Measurements from ENCODE around the gene HIF3A.
"Not testable (repeated sequence)": the region's sequence is repeated elsewhere in the genome, so short reads cannot be mapped to it uniquely, and the experiment has no call there.

Gene HIF3A

DNA sequence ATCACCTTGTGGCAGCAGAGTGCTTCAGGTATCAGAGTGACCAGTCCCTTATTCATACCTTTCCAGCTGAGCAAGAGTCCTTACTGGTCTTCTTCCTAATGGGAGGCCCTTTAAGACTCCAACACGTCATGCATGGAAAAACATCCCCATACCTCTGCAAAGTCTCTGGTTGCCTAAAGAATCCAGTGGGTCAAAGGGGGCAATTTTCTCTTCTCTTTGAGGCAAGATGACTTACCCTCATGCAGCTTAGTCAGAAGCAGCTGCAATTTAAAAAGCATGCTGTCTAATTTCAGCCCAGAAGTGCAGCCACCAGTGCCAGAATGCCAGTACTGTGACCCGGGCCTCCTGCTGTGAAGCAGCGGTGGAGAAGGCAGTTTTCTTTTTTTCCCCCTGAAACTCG, 68.7 kb downstream of the HIF3A start:
- no peak for DNase-seq

DNA sequence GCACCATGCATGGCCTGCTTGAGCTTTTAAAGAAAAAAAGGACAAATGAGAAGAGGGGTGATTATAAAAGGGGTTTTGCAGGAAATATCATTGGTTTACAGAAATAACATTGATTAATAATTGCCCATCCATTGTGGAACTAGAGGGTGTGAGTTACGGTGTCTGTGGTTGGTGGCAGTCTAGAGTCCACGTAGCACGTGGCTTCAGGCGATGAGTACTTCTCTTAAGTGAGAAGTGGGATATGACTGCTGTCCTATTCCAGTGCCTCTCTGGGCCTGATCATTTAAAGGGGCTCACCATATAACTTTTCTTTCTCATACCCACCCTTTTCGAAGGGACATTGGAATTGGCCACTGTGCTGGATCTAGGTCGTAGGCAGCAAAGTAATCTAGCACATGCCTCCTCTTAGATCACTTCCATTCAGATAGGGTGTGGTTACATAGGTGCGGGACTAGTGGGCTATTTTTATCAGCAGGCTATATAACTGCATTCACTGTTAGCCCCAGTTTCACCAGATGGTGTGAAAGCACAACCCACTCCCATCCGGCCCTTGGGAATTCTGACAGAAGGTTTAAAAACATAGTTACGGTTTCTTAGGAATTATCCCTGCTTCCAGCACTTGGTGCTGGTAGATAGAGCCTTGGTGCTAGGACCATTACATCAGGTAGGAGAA, 69.9 kb downstream of the HIF3A start:
- DNase-seq = no peak

DNA sequence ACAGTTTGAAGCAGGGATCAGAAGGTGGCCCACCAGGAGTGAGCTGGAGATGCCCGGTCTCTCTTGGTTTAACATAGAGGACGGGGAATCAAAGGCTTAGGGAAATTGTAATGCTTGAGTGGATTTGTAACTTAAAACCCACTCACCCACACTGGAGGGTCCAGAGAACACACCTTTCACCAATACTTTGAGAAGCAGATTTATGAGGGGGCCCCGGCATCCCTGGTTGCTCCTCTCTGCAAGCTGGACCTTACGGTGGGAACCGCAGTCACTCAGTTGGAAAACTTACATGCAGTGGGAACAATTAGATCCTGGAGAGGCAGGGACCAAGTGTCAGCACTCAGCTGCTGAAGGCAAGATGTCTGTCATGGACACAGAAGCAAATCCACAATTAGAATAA, 70.6 kb downstream of the HIF3A start:
- DNase-seq = no peak

DNA sequence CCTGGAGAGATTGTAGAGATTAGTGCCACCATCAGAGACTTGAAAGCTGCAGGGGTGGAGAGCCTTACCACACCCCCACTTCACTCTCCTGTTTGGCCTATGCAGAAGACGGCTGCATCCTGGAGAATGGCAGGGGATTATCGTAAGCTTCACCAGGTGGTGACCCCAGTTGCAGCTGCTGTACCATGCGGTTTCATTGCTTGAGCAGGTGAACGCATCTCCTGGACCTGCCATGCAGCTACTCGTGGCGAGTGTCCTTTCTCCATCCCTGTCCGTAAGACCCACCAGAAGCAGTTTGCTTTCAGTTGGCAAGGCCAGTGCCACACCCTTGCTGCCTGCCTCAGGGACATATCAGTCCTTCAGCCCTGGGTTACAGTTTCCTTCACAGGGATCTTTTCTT, 71.3 kb downstream of the HIF3A start:
- no peak for DNase-seq

DNA sequence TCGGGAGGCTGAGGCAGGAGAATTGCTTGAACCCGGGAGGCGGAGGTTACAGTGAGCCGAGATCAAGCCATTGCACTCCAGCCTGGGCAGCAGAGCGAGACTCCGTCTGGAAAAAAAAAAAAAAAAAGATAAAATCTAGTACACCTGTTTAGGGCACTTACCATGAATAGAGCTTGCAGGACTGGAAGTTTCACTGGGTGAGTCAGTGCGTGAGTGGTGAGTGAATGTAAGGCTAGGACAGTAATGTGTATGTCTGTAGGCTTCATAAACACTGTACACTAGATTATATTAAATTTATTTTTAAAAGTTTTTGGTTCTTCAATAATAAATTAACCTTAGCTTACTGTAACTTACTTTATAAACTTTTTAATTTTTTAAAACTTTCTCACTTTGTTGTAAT, 73.0 kb downstream of the HIF3A start:
- no peak for DNase-seq

DNA sequence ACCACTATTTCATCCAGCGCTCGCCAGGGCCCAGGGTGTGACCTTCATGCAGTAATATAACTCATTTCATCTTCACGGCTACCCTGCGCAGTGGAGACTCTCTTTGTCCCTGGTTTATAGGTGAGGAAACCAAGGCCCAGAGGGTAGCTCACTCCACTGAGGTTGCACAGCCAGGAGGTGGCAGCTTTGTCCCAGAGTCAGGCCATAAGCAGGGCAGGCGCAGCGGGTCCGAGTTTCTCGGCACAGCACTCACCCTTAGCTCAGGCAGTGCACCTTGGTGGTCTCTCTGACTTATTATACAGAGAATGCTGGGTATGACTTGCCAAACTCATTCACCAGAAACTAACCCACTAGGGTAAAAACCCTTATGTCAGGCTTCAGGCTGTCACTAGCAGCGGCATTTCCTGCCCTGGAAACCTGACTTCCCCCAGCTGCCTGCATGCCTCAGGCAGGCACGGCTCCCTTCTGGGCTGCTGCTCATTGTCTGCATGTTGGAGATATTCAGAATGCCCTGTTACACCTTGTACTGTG, 74.6 kb downstream of the HIF3A start:
- no peak for DNase-seq

DNA sequence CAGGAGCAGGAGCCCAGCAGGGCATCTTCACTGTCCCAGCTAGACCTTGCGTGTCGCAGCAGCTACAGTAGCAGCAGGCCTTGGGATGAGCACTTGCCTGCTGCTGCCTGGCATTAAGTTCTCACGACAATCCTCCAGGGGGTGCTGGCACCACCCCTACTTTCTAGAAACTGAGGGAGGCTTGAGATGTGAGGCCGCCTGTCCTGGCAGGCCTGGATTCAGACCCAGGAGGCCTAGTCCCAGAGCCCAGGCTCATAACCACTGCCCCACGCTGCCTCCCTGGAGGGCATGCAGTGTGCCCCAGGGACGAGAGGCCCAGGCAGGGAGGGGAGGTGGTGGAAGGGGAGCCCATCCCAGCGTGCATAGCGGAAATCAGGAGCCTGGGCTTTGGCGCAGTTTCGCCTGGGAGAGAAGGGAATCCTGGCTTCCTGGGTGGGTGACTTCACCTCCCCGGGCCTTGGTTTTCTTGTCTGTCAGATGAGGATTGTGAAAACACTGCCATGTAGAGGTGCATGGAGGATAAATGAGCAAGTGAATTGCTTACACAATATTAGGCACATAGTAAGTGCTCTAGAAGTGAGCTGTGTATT, 76.2 kb downstream of the HIF3A start:
- DNase-seq = no peak

DNA sequence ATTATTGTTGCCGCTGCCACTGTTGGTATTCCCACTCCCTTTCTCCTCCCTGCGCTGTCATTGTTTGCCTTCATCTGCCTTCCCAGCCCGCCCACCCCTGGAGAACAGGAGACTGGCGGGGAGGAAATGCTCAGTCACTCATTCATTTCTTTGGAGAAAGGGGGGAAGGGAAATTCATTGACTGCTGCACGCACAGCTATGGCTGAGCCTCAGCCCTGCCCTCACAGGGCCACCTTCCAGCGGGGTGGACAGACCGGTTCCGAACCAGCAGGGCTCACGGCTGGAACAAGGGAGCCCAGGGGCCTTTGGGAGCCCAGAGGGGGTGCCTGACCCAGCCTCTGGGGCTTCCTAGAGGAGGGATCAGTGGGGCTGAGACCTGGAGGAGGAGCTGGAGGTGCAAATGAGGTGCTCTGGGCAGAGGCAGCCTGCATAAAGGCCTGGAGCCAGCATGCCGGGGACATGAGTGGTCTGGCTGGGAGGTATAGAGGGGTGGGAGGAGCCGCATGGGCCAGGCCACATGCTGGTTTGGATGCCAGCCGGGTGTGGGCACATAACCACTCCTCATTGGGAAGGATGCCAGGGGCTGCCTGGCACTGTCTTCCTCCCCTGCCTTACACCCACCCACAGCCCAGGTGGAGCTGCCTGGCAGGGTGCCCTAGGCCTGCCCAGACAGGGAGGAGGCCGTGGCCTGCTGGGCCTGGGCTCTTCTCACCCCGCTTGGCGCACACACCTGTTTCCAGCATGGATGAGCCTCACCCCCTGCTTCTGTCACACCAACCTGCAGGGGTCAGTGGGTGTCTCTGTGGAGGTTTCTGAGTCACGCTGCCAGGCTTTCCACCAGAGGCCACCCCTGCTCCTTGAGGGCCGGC, 76.9 kb downstream of the HIF3A start:
- DNase-seq = no peak

DNA sequence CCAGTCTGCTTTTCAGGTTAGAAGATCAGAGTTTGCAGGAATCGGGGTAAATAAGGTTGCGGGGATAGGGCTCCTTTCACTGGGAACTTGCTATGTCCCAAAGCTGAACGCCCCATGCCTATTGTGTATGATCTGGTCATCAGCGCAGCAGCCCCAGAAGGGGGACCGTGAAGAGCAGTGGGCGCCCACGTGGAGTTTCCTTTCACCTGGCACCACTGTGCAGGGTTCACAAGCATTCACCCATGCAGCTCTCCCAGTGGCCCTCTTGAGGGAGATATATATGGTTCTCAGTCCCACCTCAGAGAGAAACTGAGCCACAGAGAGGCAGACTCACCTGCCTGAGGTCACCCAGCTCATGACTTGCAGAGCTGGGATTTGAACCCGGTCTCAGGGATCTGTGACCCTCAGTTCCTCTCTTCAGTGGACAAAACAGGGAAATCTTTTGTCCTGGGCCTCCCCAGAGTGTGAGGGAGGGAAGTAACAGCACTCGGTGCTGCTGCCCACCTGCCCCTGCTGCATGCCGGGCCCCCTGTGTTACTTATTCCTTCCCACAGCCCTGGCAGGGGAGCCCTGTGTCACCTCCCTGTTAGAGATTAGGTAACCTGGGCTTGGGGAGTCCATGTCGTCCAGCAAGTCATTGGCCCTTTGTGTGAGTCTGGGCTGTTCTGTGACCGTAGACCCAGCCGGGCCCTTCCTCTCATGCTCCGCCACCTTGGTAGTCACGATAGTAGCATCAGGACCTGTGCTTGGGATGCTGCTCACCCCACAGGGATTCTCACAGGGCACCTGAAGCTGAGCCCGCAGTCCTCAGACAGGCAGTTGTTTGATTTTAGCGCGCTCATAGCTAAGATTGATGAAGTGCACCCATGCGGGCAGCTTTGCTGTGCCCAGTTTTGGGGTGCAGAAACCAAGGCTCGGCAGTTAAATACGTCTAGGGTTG, 78.0 kb downstream of the HIF3A start:
- DNase-seq = no peak

DNA sequence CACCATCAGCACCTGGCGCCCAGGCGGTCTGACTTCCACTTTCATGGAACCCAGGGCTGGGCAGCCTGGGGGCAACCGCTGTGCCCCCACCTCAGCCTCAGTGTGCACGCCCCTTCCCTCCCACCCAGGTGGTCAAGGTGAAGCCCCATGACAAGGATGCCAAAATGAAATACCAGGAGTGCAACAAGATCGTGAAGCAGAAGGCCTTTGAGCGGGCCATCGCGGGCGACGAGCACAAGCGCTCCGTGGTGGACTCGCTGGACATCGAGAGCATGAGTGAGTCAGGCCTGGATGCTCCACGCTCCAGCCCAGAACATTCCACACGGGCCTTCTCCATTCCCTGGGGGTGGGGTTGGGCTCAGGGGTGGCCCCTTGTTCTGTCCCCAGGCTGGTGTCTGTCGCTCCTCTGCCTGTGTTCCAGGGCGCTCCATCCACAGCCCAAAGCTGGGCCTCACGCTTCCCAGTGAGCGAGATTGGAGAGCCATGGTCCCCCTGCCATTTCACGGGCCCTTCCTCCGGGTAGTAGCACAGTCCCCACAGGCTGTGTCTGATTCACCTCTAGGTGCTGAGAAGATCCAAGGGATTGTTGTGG, 78.7 kb downstream of the HIF3A start:
- DNase-seq = not testable (repeated sequence)

DNA sequence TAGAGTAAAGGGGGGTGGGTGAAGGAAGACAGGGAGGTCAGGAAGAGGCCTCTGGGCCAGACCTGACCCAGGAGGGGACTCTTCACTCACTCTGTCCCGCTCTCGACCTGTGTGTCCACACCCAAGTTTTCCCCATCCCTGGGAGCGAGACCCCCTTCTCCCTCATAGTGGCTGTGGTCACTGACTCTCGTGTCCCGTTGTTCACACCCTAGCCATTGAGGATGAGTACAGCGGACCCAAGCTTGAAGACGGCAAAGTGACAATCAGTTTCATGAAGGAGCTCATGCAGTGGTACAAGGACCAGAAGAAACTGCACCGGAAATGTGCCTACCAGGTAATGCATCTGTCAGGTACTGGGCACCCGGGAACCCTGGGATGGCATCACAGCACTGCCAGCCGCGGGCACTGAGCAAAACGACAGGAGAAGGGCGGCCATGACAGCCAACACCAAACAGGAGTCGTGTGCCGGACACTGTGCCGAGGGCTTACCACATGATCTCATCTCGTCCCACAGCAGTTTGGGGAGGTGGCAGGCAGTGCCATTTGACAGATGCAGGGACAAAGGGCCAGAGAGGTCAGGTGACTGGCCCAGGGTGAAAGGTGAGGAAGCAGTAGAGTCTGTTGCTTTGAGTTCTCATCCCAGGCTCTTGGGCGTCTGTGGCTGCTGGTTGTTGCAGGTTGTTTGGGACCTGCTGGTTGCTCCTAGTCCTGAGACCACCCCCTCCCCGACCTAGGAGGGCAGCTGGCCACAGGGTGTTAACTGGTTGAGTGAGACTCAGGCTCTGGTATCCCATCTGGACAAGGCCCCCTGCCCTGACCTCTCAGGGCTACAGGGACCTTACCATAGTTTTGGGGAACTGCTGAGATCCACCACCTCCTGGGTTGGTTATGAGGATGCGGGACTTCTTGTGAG, 79.7 kb downstream of the HIF3A start:
- no peak for DNase-seq

DNA sequence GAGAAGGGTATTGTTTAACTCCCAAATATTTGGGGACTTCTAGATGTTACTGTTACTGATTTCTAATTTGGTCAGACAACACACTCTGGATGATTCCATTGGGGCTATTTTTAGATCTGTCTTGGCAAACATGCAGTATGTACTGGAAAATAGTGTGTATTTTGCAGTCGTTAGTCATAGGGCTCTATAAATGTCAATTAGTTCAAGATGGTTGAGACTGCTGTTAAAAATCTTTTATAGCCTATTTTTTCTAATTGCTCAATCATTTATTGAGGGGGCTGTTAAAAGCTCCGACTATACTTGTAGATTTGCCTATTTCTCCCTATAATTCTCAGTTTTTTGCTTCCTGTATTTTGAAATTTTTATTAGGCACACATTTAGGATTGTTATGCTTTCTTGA, 81.4 kb downstream of the HIF3A start:
- DNase-seq = peak; percentile 76

DNA sequence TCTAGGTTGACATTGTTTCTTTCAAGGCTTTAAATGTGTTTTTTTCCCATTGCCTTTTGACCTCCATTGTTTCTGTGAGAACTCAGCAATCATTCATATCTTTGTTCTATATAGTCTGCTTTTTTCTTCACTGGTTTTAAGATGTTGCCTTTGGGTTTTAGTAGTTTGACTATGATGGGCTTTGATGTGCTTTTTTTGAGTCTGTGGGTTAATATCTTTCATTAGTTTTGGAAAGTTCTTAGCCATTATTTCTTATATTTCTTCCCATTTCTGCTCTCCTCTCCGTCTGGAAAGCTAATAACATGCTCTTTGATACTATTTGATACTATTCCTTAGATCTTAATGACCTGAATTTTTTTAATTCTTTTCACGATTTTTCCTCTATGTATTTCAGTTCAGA, 83.8 kb downstream of the HIF3A start:
- DNase-seq = no peak

DNA sequence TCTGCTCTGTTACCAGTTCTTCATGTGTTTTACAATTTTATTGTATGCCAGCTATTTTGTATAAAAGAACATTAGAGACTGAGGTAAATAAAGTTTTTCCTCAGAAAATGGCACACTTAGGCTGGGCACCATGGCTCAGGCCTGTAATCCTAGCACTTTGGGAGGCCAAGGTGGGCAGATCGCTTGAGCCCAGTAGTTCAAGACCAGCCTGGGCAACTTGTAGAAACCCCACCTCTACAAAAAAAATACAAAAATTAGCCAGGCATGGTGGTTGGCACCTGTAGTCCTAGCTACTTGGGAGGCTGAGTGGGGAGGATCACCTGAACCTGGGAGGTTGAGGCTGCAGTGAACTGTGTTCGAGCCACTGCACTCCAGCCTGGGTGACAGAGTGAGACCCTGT, 84.5 kb downstream of the HIF3A start:
- DNase-seq = no peak

DNA sequence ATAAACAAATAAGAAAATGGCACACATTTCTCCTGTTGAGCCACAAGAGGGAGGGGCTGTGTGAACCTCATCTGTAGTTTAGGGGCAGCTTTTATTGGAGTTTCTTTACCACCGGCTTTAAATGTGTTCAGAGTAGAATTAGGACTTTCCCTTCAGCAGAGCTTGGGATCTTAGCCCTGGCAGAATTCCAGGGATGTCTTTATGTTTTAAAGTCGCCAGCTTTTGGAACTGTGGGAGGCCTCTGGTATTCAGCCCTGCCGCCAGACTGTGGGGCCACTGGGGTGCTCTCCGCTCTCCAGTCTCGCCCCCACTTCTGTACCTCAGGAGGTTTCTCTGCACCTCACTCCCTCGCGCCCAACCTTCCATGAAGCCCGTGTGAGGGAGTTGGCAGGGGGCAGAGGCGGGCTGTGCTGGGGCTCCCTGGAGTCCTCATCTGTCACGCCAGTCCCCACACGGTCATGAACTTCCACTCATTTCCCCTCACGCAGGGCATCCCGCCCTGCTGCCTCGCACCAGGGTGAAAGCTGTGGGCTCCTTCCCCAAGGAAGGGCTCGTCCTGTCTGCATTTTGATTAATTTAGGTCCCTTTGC, 85.0 kb downstream of the HIF3A start:
- DNase-seq = no peak

DNA sequence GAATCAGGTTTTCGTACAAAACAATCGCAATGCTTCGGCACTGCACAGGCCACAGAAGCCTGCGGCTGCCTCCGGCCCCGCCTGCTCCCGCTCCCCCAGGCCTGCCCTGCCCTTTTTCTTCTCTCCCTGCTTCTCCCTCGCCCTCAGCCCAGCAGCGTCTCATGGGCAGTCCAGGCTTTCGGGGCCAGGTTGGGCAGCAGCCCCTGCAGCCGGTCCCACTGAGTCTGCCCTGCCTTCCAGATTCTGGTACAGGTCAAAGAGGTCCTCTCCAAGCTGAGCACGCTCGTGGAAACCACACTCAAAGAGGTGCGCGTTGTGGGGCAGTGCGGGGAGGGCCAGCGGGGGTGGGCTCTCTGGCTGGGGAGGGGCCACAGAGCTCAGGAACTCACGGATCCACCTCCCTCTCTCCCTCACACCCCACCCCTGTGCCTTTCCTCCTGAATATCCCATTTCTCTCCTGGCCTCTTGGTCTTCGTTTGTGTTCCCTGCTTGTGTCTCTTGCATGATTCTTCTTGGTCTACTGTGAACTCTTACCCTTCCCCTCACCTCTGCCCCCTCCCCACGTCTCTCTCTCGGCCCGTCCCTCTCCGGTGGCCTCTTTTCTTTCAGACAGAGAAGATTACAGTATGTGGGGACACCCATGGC, 86.5 kb downstream of the HIF3A start:
- no peak for DNase-seq

DNA sequence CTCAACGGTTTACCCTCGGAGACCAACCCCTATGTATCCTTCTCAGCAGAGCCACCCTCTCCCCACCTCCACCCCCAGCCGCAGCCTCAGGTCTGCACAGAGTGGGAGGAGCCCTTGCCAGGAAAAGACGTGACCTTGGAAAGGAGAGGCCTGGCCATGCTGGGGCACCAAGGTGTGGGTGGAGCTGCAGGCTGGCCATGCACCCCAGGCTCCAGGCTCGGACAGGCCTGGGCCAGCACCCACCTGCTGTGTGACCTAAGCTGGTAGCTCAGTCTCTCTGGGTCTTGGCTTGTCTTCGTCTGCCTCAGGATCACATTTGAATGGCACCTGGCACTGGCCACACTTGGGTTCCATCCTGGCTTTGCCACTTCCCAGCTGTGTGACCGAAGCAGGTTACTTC, 87.0 kb downstream of the HIF3A start:
- no peak for DNase-seq

DNA sequence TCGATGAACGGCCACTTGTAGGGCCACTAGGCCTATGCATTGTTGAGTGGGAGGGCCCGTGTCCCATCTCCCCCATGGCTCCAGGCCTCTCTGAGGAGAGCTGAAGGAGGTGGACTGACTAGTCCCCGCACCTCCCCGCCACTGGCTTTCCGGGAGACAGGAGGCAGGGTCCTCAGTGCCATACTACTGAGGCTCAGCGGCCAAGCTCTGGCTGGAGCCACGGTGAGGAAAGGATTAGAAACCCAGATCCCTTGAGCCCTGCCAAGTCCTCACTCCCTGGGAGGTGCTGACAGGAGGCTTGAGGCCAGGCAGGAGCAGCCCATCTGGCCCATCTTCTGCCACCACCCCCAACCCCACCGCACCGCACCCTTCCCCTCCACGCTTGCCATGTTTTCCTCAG, 87.6 kb downstream of the HIF3A start:
- no peak for DNase-seq

DNA sequence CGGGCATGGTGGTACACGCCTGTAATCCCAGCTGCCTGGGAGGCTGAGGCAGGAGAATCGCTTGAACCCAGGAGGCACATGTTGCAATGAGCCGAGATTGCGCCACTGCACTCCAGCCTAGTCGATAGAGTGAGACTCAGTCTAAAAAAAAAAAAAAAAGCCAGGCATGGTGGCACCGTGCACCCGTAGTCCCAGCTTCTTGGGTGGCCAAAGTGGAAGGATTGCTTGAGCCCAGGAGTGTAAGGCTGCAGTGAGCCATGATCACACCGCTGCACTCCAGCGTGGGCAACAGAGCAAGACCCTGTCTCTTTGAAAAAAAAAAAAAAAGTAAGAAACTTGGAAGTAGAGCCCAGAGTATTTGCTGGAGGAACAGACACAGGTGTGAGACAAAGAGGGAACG, 88.8 kb downstream of the HIF3A start:
- no peak for DNase-seq

DNA sequence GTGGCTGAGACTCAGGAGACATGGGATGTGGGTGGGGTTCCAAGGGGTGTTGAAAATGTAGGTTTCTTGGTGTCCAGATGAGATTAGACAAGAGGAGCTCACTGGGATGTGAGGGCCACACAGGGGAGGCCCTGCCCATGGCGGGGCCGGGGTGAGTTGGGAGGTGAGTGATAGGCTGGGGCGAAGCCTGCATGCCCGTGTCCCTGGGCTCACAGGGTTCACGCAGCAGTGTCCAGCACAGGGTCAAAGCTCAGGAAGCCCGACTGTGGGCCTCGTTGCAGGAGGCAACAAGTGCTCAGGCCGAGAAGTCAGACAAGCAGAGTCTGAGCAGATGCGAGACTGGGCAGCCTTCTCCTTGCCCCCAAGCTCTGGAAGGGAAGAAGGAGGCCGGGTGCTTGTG, 89.3 kb downstream of the HIF3A start:
- DNase-seq = no peak
